ENCODE results near the gene IMMP2L.
"Not testable (repeated sequence)": the region's sequence is repeated elsewhere in the genome, so short reads cannot be mapped to it uniquely, and the experiment has no call there.

IMMP2L gene

DNA sequence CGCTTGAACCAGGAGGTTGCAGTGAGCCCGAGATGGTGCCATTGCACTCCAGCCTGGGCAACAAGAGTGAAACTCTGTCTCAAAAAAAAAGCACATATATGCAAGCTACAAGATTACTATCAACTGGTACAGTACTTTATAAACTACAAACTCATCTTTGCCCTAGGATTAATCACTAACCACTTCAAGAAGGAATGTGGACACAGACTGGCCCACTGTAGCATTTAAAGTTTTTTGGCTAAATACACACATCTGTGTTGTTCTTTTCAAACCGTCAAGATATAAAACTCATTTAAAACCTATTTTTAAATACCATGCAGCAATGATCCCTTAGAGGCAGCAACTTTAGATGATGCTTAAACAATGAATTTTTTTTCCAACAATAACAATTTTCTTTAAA lies 205.4 kb downstream of the IMMP2L start:
- Mint-ChIP-seq H3K36me3 (ENCODE audit: low read depth) (no peaks in the 10 kb centered on the region), H3K27ac (no peak overlapping the region), H3K4me1 (ENCODE audit: low read depth) (no peaks in the 10 kb centered on the region), H3K9me3 (no peaks in the 10 kb centered on the region), H3K27me3 (ENCODE audit: low read depth) (no peaks in the 10 kb centered on the region), H3K4me3 (no peak overlapping the region)

GRCh38 chr7:111352319-111352718 lies 210.0 kb downstream of the IMMP2L start:
- Mint-ChIP-seq H3K9me3 (no peaks in the 10 kb centered on the region), H3K27me3 (ENCODE audit: low read depth) (no peaks in the 10 kb centered on the region), H3K4me3 (no peak overlapping the region), H3K4me1 (ENCODE audit: low read depth) (no peaks in the 10 kb centered on the region), H3K36me3 (ENCODE audit: low read depth) (no peaks in the 10 kb centered on the region), H3K27ac (no peak overlapping the region)

GRCh38 chr7:111346219-111346618 lies 216.1 kb downstream of the IMMP2L start:
- H3K36me3 Mint-ChIP-seq (ENCODE audit: low read depth): peaks cover 5% of the 10 kb centered on the region
- H3K27ac Mint-ChIP-seq: no peak overlapping the region
- no peaks in the 10 kb centered on the region for H3K4me1 Mint-ChIP-seq (ENCODE audit: low read depth)
- H3K27me3 Mint-ChIP-seq (ENCODE audit: low read depth): no peaks in the 10 kb centered on the region
- peaks cover 27% of the 10 kb centered on the region for H3K9me3 Mint-ChIP-seq
- H3K4me3 Mint-ChIP-seq: no peak overlapping the region

GRCh38 chr7:111343017-111343416 lies 219.3 kb downstream of the IMMP2L start:
- Mint-ChIP-seq H3K9me3 (peaks cover 32% of the 10 kb centered on the region), H3K27ac (no peak overlapping the region), H3K4me1 (ENCODE audit: low read depth) (no peaks in the 10 kb centered on the region), H3K36me3 (ENCODE audit: low read depth) (peaks cover 5% of the 10 kb centered on the region), H3K27me3 (ENCODE audit: low read depth) (no peaks in the 10 kb centered on the region), H3K4me3 (no peak overlapping the region)

- peaks cover 5% of the 10 kb centered on the region for H3K36me3 Mint-ChIP-seq (ENCODE audit: low read depth)
- H3K9me3 Mint-ChIP-seq: peaks cover 15% of the 10 kb centered on the region
- H3K4me1 Mint-ChIP-seq (ENCODE audit: low read depth): no peaks in the 10 kb centered on the region
- no peak overlapping the region for H3K27ac Mint-ChIP-seq
- no peaks in the 10 kb centered on the region for H3K27me3 Mint-ChIP-seq (ENCODE audit: low read depth)
- H3K4me3 Mint-ChIP-seq: no peak overlapping the region
These were observed 223.3 kb downstream of the IMMP2L start for GRCh38 chr7:111339006-111339405.

DNA sequence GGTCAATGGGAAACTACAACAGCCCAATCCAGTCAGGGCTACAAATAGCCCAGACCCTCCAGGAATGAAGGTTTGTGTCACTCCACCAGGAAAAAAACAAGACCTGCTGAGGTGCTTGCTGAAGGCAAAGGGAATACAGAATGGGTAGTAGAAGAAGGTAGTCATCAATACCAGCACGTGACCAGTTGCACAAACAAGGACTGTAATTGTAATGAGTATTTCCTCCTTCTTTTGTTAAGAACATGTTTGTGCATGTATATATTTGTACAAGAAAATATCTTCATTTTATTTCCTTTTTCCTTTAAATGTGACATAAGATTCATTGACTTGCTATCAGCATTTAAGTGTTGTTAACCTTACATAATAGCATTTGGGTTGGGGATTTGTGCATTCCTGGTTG lies 229.3 kb downstream of the IMMP2L start:
- H3K36me3 Mint-ChIP-seq (ENCODE audit: low read depth): no peaks in the 10 kb centered on the region
- no peaks in the 10 kb centered on the region for H3K27me3 Mint-ChIP-seq (ENCODE audit: low read depth)
- H3K27ac Mint-ChIP-seq: no peak overlapping the region
- H3K4me1 Mint-ChIP-seq (ENCODE audit: low read depth): no peaks in the 10 kb centered on the region
- no peaks in the 10 kb centered on the region for H3K9me3 Mint-ChIP-seq
- no peak overlapping the region for H3K4me3 Mint-ChIP-seq

- Mint-ChIP-seq H3K27ac (no peak overlapping the region), H3K9me3 (no peaks in the 10 kb centered on the region)
These were observed 232.1 kb downstream of the IMMP2L start for GRCh38 chr7:111330235-111330523.

DNA sequence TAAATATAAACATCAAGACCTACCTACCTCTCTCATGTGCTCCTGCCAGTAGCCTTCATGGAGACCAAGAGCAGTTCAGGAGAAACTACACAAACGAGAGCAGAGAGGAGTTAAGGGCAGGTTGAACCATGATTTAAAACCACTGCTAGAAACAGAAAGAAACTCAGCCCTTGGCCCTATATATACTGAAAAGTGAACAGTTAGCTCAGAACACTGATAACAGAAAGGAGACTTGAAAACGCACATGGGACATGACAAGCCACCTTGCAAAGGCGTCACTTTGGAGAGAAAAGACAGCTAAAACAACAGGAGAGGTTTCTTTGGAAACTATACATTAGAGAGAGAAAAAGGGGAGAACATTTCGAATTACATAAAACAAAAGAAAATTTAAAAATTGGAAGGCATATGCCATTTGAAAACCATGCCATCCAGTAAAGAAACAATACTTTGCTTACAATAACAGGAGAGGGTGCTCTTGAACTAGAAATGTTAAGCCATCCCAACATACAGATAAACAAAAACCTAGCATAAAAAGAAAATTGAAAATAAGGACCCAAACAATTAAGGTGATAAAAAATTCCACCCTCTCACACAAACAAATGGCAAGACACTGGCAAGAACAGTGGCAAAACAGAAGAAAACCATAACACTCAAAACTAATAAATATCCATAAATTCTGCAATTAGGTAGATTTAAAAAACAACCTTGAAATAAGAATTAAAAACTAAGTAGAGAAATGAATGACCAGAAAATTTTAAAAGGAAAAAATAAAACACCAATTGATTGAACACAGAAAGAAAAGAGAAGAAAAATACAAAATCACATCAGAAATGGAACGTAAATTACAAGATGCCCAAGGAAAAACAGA lies 232.7 kb downstream of the IMMP2L start:
- H3K9me3 Mint-ChIP-seq: no peaks in the 10 kb centered on the region
- no peaks in the 10 kb centered on the region for H3K36me3 Mint-ChIP-seq (ENCODE audit: low read depth)
- H3K27ac Mint-ChIP-seq: no peak overlapping the region
- no peak overlapping the region for H3K4me3 Mint-ChIP-seq
- H3K4me1 Mint-ChIP-seq (ENCODE audit: low read depth): no peaks in the 10 kb centered on the region
- no peaks in the 10 kb centered on the region for H3K27me3 Mint-ChIP-seq (ENCODE audit: low read depth)

More at GRCh38 chr7:111330235-111330523, 232.1 kb downstream of the IMMP2L start:
- Mint-ChIP-seq H3K36me3 (ENCODE audit: low read depth) (no peaks in the 10 kb centered on the region), H3K4me3 (no peak overlapping the region), H3K27me3 (ENCODE audit: low read depth) (no peaks in the 10 kb centered on the region), H3K4me1 (ENCODE audit: low read depth) (no peaks in the 10 kb centered on the region)

GRCh38 chr7:111328487-111328886 lies 233.8 kb downstream of the IMMP2L start:
- H3K36me3 Mint-ChIP-seq (ENCODE audit: low read depth): no peaks in the 10 kb centered on the region
- peaks cover 3% of the 10 kb centered on the region for H3K9me3 Mint-ChIP-seq
- no peaks in the 10 kb centered on the region for H3K4me1 Mint-ChIP-seq (ENCODE audit: low read depth)
- H3K27me3 Mint-ChIP-seq (ENCODE audit: low read depth): no peaks in the 10 kb centered on the region
- no peak overlapping the region for H3K27ac Mint-ChIP-seq
- no peak overlapping the region for H3K4me3 Mint-ChIP-seq

DNA sequence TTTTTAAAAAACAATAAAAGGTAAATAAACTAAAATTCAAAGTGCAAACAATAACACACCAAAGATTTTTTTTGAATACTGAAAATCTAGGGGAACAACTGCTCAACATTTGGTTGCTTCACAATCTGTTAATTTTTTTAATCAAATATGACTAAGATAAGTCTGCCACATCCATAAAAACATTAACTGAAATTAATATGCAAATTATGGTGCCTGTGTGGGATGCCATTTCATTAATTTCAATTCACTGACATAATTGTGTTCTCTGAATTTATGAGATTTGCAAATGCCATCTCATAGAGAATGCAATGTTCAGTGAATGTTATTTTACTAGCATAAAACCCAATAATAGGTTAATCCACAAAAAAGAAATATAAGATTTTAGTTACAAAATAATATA lies 237.5 kb downstream of the IMMP2L start:
- Mint-ChIP-seq H3K4me3 (no peak overlapping the region), H3K4me1 (ENCODE audit: low read depth) (peaks cover 3% of the 10 kb centered on the region), H3K27ac (no peak overlapping the region), H3K27me3 (ENCODE audit: low read depth) (no peaks in the 10 kb centered on the region), H3K9me3 (peaks cover 7% of the 10 kb centered on the region), H3K36me3 (ENCODE audit: low read depth) (no peaks in the 10 kb centered on the region)

GRCh38 chr7:111324228-111324627 lies 238.1 kb downstream of the IMMP2L start:
- Mint-ChIP-seq H3K27me3 (ENCODE audit: low read depth) (no peaks in the 10 kb centered on the region), H3K4me1 (ENCODE audit: low read depth) (peaks cover 3% of the 10 kb centered on the region), H3K9me3 (peaks cover 7% of the 10 kb centered on the region), H3K4me3 (no peak overlapping the region), H3K27ac (no peak overlapping the region), H3K36me3 (ENCODE audit: low read depth) (no peaks in the 10 kb centered on the region)

DNA sequence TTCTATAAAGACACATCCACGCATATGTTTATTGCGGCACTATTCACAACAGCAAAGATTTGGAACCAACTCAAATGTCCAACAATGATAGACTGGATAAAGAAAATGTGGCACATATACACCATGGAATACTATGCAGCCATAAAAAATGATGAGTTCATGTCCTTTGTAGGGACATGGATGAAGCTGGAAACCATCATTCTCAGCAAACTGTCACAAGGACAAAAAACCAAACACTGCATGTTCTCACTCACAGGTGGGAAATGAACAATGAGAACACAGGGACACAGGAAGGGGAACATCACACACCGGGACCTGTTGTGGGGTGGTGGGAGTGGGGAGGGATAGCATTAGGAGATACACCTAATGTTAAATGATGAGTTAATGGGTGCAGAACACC lies 238.6 kb downstream of the IMMP2L start:
- H3K27ac Mint-ChIP-seq: not testable (repeated sequence)

DNA sequence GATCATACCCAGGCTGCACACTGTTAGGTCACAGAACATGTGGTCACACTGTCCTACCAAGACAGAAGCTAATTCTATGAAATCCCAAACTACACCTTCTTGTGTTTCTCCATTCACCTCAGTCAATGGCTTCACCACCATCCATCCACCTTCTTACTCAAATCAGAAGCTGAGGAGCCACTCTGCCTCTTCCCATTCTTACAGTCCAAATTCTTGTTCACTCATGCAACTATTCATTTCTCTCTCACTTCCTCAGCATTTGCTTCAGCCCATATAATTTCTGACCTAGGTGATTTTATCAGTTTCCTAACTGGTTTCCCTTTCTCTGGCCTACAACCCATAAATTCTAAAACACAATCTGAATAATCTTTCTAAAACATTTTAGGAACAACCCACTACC lies 242.2 kb downstream of the IMMP2L start:
- no peak overlapping the region for H3K27ac Mint-ChIP-seq
- H3K4me1 Mint-ChIP-seq (ENCODE audit: low read depth): peaks cover 3% of the 10 kb centered on the region
- H3K9me3 Mint-ChIP-seq: peaks cover 7% of the 10 kb centered on the region
- no peaks in the 10 kb centered on the region for H3K36me3 Mint-ChIP-seq (ENCODE audit: low read depth)
- H3K4me3 Mint-ChIP-seq: no peak overlapping the region
- H3K27me3 Mint-ChIP-seq (ENCODE audit: low read depth): no peaks in the 10 kb centered on the region

More for the DNA sequence above, 238.6 kb downstream of the IMMP2L start:
- not testable (repeated sequence) for H3K36me3 Mint-ChIP-seq (ENCODE audit: low read depth); H3K9me3 Mint-ChIP-seq; H3K4me1 Mint-ChIP-seq (ENCODE audit: low read depth); H3K27me3 Mint-ChIP-seq (ENCODE audit: low read depth); H3K4me3 Mint-ChIP-seq

GRCh38 chr7:111312966-111313365 lies 249.3 kb downstream of the IMMP2L start:
- H3K27ac Mint-ChIP-seq: no peak overlapping the region
- no peaks in the 10 kb centered on the region for H3K9me3 Mint-ChIP-seq
- H3K27me3 Mint-ChIP-seq (ENCODE audit: low read depth): no peaks in the 10 kb centered on the region
- no peak overlapping the region for H3K4me3 Mint-ChIP-seq
- no peaks in the 10 kb centered on the region for H3K36me3 Mint-ChIP-seq (ENCODE audit: low read depth)
- H3K4me1 Mint-ChIP-seq (ENCODE audit: low read depth): no peaks in the 10 kb centered on the region

GRCh38 chr7:111308691-111309090 lies 253.6 kb downstream of the IMMP2L start:
- Mint-ChIP-seq H3K27ac (no peak overlapping the region), H3K27me3 (ENCODE audit: low read depth) (no peaks in the 10 kb centered on the region), H3K4me3 (no peak overlapping the region), H3K36me3 (ENCODE audit: low read depth) (no peaks in the 10 kb centered on the region), H3K4me1 (ENCODE audit: low read depth) (no peaks in the 10 kb centered on the region), H3K9me3 (no peaks in the 10 kb centered on the region)

DNA sequence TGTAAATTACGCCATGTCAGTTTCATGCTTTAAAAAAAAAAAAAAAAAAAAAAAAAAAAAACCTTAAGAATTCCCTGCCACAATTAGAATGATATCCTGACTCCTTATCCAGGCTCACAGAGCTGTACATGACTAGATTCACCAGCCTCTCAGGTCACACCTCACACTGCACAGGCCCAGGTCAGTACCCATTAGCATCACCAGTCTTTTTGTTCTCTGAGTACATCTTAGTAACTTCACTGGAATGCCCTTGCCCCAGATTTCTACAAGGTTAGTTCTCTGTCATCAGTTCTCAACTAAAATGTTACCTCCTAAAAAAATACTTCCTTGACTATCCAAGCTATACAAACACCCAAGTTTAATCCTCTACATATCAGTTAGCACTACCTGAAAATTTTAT lies 260.4 kb downstream of the IMMP2L start:
- H3K4me3 Mint-ChIP-seq: no peak overlapping the region
- H3K27ac Mint-ChIP-seq: no peak overlapping the region
- H3K4me1 Mint-ChIP-seq (ENCODE audit: low read depth): no peaks in the 10 kb centered on the region
- H3K27me3 Mint-ChIP-seq (ENCODE audit: low read depth): no peaks in the 10 kb centered on the region
- H3K36me3 Mint-ChIP-seq (ENCODE audit: low read depth): no peaks in the 10 kb centered on the region
- no peaks in the 10 kb centered on the region for H3K9me3 Mint-ChIP-seq
